Right atrium auricular region (tissue), 2 donors: ENCODE results near the gene THSD7A. TPM values are rescaled to one million over a fixed set of nuclear protein-coding genes. Genes with fewer than 3 reads are reported as not detected.

Experiments
- DNase-seq: peaks from one replicate; pipeline ENCODE4 v3.0.0-alpha.2; 2019; ENCODE audit warnings: low spot score
- H3K27ac ChIP-seq, 2 donors: fragments of 200-600 bp; sonication (generic); 1 replicate in 1 of 2; 2 replicates in 1 of 2; pipeline ENCODE4 v1.5.1; 2016 to 2019
- H3K27me3 ChIP-seq, 2 donors: fragments of 200-600 bp; sonication (generic); one replicate each; pipeline versions ENCODE4 v1.5.1 to v1.6.0; 2017 to 2019
- H3K36me3 ChIP-seq: fragments of 200-600 bp; sonication (generic); one replicate; pipeline ENCODE4 v1.5.1; 2016
- H3K4me1 ChIP-seq, 2 donors: fragments of 200-600 bp; sonication (generic); one replicate each; pipeline versions ENCODE4 v1.5.1 to v1.6.0; 2017 to 2019
- H3K4me3 ChIP-seq, 2 donors: fragments of 200-600 bp; sonication (generic); 1 replicate in 1 of 2; 2 replicates in 1 of 2; pipeline ENCODE4 v1.5.1; 2017 to 2019; ENCODE audit warnings: mild to moderate bottlenecking in 1 of 2, moderate library complexity in 1 of 2
- H3K9me3 ChIP-seq, 2 donors: fragments of 200-600 bp; sonication (generic); one replicate each; pipeline ENCODE4 v1.5.1; 2019
- total RNA-seq, 2 donors: library from RNA; depleted of rRNA; stranded (reverse); fragments of >200 nt; gene quantifications; one replicate each; pipeline ENCODE4 v1.1.0, GENCODE V29; 2016
- TF ChIP-seq, protein P1 (sequence below), 2 donors: fragments of 200-600 bp; sonication (generic); IDR thresholded peaks; one replicate each; pipeline ENCODE4 v1.5.1; 2019; ENCODE audit warnings: antibody characterized with exemption in 2 of 2

Gene THSD7A
- total RNA-seq, 2 donors from 2014 or later = 0.85 to 2.9 TPM

DNA sequence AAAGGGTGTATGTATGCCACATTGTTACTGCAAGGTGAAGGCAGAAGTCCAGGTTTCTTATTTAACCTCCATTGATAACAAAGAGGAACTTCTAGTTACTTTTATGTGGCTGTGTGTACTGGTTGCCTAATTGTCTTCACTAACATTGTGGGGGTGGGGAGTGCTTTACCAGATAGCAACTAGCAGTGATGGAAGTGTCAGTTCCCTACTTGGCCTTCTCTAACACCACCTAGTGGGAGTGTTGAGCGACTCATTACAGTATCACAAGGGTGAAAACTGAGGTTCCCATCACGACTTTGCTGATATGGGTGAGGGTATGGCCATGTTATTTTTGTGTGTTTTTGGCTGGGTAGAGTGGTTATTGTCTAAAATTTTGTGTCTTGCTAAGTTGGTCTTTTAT, 274.4 kb downstream of the THSD7A start:
- TF ChIP-seq, protein P1, sequence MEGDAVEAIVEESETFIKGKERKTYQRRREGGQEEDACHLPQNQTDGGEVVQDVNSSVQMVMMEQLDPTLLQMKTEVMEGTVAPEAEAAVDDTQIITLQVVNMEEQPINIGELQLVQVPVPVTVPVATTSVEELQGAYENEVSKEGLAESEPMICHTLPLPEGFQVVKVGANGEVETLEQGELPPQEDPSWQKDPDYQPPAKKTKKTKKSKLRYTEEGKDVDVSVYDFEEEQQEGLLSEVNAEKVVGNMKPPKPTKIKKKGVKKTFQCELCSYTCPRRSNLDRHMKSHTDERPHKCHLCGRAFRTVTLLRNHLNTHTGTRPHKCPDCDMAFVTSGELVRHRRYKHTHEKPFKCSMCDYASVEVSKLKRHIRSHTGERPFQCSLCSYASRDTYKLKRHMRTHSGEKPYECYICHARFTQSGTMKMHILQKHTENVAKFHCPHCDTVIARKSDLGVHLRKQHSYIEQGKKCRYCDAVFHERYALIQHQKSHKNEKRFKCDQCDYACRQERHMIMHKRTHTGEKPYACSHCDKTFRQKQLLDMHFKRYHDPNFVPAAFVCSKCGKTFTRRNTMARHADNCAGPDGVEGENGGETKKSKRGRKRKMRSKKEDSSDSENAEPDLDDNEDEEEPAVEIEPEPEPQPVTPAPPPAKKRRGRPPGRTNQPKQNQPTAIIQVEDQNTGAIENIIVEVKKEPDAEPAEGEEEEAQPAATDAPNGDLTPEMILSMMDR (IDR thresholded peaks at IDR 0.05) = no peak
- Histone ChIP-seq H3K4me3 (no peak overlapping the region), H3K27me3 (no peaks in the 10 kb centered on the region), H3K27ac (no peak overlapping the region), H3K36me3 (no peaks in the 10 kb centered on the region), H3K9me3 (no peaks in the 10 kb centered on the region), H3K4me1 (no peaks in the 10 kb centered on the region)
- no peak for DNase-seq

DNA sequence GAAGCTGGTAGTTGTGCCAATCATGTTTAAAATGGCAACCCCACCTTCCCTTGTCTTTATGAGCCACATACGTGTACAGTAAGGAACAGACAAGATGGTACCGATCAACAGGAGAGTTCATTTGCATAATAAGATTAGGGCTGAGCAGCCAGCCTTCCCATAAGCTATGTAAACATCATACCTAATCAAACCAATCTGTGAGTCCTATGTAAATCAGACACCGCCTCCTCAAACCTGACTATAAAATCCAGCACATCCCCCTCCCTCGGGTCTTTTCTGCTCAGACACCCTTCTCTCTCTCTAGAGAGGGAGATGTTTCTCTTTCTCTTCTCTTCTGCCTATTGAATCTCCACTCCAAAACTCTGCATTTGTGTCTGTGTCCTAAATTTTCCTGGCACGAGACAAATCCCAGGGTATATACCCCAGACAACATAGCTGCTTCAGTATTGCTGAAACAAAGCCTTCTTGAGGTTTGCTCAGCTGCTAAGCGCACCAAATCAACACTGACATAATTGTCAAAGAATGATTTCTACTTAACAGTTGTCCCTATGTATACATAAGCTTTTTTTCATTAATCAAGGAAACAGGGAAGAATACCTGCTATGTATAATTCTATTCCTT, 279.2 kb downstream of the THSD7A start:
- Histone ChIP-seq H3K36me3 (no peaks in the 10 kb centered on the region), H3K4me3 (no peak overlapping the region), H3K27ac (no peak overlapping the region), H3K9me3 (no peaks in the 10 kb centered on the region), H3K4me1 (no peaks in the 10 kb centered on the region), H3K27me3 (no peaks in the 10 kb centered on the region)
- TF ChIP-seq, protein P1 (IDR thresholded peaks at IDR 0.05) = no peak
- no peak for DNase-seq

DNA sequence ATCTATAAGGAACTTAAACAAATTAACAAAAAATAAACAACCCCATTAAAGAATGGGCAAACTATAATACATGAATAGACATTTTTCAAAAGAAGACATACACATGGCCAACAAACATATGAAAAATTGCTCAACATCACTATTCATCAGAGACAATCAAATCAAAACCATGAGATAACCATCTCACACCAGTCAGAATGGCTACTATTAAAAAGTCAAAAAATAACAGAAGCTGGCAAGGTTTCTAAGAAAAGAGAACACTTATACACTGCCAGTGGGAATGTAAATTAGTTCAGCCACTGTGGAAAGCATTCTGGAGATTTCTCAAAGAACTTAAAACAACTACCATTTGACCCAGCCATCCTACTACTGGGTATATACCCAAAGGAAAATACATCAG, 280.5 kb downstream of the THSD7A start:
- no peak overlapping the region for H3K4me3 ChIP-seq
- H3K9me3 ChIP-seq = no peaks in the 10 kb centered on the region
- H3K4me1 ChIP-seq = no peaks in the 10 kb centered on the region
- no peaks in the 10 kb centered on the region for H3K36me3 ChIP-seq
- H3K27me3 ChIP-seq = no peaks in the 10 kb centered on the region
- no peak for DNase-seq
- no peak overlapping the region for H3K27ac ChIP-seq
- TF ChIP-seq, protein P1 (IDR thresholded peaks at IDR 0.05) = no peak

DNA sequence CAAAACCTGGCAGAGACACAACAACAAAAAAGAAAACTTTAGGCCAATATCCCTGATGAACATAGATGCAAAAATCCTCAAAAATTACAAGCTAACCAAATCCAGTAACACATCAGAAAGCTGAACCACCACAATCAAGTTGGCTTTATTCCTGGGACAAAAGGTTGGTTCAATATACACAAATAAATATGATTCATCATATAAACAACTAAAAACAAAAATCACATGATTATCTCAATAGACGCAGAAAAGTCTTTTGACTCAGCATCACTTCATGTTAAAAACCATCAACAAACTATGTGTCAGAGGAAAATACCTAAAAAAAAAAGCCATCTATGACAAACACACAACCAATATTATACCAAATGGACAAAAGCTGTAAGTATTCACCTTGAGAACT, 283.5 kb downstream of the THSD7A start:
- Histone ChIP-seq H3K36me3 (no peaks in the 10 kb centered on the region), H3K4me1 (no peaks in the 10 kb centered on the region), H3K27me3 (no peaks in the 10 kb centered on the region), H3K27ac (no peak overlapping the region), H3K9me3 (no peaks in the 10 kb centered on the region), H3K4me3 (no peak overlapping the region)
- no peak for DNase-seq
- TF ChIP-seq, protein P1 (IDR thresholded peaks at IDR 0.05) = no peak

DNA sequence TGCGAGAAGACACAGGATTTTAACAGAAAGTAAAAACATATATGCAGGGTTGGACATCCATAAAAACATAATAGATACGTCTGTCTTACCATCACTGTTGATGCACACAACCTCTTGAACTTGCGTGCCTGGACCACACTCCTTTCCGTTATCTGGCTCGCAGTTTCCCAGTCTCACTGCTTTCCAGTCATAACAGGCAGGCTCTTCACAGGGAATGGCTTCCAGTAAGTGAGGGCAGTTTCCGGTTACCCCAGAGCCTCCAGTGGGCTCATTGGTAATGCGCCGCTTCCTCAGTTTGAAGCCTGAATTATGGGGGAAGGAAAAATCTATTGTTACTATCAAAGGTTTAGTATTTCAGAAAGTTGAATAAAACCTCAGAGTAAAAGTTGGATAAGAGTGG, 290.7 kb downstream of the THSD7A start:
- H3K27ac ChIP-seq = no peak overlapping the region
- peaks cover 0 to 8% of the 10 kb centered on the region in 2 donors for H3K4me1 ChIP-seq
- TF ChIP-seq, protein P1 (IDR thresholded peaks at IDR 0.05) = no peak
- H3K27me3 ChIP-seq = no peaks in the 10 kb centered on the region
- DNase-seq = no peak
- H3K9me3 ChIP-seq = no peaks in the 10 kb centered on the region
- no peak overlapping the region for H3K4me3 ChIP-seq
- no peaks in the 10 kb centered on the region for H3K36me3 ChIP-seq

DNA sequence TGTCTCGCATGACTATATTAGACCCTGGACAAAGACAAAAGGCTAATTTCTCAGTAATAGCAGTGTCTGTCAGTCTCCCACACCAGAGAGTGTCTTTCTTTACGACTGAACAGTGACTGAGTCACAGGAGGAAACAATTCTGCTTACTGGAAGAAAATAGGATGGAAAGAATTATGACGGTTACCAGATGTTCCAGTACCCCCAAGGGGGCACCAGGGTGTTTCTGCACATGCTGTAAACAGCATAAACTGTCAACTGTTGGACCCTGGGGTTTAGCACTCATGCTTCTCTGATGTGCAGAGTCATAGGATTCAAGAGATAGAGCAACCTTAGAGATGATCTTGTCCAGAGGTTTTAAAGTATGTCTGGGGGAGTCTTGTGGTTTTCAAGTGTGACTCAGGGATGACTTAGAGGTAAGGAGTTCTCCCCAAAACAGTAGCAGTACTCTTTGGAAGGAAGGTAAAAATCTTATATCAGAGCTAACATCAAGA, 291.7 kb downstream of the THSD7A start:
- TF ChIP-seq, protein P1 (IDR thresholded peaks at IDR 0.05) = no peak
- H3K4me3 ChIP-seq = no peak overlapping the region
- no peaks in the 10 kb centered on the region for H3K36me3 ChIP-seq
- H3K27ac ChIP-seq = no peak overlapping the region
- DNase-seq = no peak
- peaks cover 0 to 8% of the 10 kb centered on the region in 2 donors for H3K4me1 ChIP-seq
- H3K27me3 ChIP-seq = no peaks in the 10 kb centered on the region
- H3K9me3 ChIP-seq = no peaks in the 10 kb centered on the region
